GM13977 (cell line): Measurements from ENCODE around the gene MTFR1L.

Experiments used
- DNase-seq: peaks from one replicate; pipeline ENCODE4 v3.0.0; 2012; ENCODE audit warnings: low spot score
- in situ Hi-C: fragments of 300-500 bp; cut with MboI; formaldehyde crosslinking; loops from one replicate; pipeline ENCODE4 v1.12.0; 2022; ENCODE audit warnings: low sequenced_read_pairs, low pct_unique_long_range_greater_than_20kb, mixed read lengths, inconsistent platforms; ENCODE audit not compliant: unreplicated experiment
- TF ChIP-seq, protein P1 (sequence below): IDR thresholded peaks from 2 replicates; pipeline ENCODE4 v1.5.1; 2012; ENCODE audit warnings: mild to moderate bottlenecking, control low read depth; ENCODE audit not compliant: insufficient read depth; ENCODE audit errors: extremely low read depth, missing control alignments

MTFR1L gene

DNA sequence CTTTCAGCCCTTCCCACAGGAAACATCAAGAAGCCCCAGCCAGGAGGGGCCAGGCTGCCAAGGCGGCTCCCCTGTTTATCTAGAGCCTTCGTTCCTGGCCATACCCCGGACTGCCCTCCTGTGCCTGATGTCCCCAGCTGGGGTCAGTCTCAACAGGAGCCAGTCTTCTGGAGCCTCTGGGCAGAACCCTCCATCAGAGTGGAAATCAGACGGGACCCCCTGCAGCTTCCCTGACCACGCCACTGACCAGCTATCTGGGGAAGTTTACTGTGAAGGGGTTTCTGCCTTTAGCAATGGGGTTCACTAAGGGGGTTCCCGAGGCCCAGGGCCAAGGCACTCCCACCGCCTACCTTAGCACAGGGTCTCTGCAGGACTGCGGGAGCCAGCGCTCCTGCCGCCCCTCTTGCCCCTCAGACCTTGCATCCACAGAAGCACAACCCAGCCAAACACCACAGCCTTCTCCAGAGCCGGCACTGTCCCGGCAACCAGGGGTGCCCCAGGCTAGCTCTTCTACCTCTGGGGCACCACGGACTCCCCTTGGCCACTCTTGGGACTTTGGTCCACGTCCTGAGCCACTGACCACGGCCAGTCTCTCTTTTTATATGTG lies 3.5 kb upstream of the MTFR1L start:
- no peak for DNase-seq
- TF ChIP-seq, protein P1, sequence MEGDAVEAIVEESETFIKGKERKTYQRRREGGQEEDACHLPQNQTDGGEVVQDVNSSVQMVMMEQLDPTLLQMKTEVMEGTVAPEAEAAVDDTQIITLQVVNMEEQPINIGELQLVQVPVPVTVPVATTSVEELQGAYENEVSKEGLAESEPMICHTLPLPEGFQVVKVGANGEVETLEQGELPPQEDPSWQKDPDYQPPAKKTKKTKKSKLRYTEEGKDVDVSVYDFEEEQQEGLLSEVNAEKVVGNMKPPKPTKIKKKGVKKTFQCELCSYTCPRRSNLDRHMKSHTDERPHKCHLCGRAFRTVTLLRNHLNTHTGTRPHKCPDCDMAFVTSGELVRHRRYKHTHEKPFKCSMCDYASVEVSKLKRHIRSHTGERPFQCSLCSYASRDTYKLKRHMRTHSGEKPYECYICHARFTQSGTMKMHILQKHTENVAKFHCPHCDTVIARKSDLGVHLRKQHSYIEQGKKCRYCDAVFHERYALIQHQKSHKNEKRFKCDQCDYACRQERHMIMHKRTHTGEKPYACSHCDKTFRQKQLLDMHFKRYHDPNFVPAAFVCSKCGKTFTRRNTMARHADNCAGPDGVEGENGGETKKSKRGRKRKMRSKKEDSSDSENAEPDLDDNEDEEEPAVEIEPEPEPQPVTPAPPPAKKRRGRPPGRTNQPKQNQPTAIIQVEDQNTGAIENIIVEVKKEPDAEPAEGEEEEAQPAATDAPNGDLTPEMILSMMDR, result no peak
- in situ Hi-C loops, result no loop called here

DNA sequence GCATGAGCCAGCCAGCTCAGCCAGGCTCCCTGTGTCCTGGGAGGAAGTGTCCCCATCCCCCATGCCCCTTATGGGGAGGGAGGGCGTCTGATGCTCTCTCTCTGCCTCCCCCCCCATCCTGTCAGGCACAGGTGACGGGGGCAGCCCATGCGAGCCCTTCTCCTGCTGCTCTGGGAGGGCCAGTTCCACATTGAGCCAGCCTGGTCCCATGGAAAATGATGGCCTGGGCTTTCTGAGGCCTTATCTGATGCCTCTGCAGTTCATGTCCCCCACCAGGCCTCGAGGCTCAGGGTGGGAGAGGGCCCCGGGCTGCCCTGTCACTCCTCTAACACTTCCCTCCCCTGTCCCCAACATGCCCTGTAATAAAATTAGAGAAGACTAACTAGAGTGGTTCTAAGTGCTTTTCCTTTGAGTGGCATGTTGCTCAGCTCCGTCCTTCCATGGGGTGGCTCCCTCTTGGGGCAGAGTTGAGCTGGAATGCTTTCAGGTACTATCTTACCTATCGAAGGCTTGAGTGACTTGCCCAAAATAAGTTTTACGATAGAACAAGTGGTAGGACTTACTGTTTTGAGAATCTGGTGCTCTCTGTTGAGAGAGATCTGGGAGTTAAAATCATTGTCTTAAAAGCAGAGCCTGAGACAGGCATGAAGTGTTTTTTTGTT lies 1.8 kb upstream of the MTFR1L start:
- TF ChIP-seq, protein P1, result no peak
- in situ Hi-C loops, result no loop called here
- DNase-seq, result no peak

DNA sequence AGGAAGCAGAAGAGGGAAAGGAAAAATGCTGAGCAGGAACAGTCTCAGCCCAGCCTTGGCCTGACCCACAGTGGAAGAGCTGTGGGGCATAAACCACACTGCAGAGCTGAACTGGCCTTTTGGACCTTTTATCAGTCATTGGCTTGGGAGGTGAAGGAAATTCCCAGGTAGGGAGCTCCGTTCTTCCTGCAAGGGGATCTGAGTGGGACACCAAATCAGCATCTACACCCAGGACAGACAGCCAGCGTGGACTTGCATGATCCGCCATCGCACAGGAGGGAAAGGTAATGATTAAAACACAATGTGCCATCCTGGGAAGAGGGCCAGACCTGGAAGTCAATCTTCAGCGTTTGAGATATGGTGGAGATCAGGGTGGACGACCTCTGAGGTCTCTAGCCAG lies 1.2 kb upstream of the MTFR1L start:
- TF ChIP-seq, protein P1, result no peak
- in situ Hi-C loops, result no loop called here
- DNase-seq, result no peak

DNA sequence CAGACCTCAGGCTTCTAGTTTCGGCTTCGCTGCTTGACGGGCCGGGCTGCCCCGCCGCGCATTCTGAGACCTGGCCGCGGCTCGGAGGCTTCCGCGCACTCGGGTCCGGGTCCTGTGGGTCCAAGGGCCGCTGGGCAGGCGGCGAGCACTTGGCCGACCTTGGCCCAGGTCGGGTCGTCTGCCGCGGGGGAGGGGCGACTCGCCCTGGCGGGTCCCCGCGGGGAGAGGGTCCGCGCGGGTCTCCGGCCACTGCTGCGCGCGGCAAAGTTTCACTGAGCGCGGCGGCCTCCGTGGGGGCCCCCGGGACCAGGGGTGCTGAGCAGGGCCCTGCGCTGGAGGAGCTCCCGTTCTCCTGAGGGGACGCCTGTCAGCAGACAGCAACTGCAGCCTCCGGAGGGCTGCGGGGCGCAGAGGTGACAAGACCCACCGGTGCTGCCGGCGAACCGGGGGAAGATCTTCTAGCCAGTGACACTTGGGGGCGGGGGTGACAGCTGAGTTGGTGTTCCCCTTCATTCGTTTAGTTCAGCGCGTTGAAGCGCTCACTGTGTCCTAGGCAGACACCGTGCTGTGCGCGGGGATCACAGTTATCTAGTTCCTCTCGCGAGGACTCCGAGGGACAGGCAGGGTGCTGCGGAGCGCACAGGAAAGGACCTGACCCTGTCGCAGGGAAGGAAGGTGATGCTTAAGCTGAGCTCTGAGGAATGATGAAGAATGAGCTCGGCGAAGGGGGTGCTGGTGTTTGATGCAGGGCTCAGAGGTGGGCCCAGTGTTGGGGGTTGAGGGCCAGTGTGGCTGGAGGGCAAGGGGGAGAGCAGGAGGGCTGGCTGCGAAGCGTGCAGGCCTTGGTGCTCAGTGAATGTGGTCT lies 725 bp downstream of the MTFR1L start:
- in situ Hi-C loops, result no loop called here
- TF ChIP-seq, protein P1, result no peak
- DNase-seq, result peak; percentile 88

DNA sequence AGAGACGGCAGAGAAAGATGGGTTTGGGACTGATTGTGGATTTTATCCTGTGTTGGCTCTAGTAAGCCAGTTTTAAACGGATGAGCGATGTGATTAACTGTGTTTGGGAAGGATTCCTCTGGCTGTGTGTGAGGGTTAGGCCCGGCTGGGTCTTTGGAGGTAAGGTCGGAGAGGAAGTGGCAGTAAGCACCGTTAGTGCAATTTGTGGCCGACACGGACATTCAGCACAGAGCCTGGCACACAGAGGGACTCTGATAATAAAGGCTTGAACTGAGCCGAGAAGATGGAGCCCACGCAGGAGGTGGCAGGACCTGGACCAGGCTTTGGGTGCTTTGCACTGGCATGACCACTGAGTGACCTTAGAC lies 1.3 kb downstream of the MTFR1L start:
- DNase-seq, result no peak
- in situ Hi-C loops, result no loop called here
- TF ChIP-seq, protein P1, result no peak

DNA sequence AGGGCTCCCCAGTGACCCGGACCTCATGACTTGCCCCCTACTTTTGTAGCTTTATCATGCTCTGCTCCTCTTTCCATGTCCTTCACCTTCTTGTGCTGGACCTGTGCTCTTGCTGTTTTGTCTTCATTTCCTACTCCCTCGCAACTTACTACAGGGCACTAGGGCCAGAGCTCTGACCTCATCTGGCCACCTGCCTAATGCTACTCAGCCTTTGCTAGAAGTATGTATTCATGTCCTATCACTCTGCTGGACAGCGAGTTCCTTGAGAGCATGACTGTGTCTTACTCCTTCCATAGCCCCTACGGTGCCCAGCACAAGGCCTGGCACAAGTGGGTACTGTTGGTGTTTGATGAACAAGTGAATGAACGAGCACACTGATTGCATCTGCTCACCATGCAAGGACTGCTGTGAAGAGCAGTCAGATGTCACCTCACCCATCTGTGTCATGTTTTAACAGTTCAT lies 1.9 kb downstream of the MTFR1L start:
- DNase-seq, result no peak

More for the DNA sequence above, 1.9 kb downstream of the MTFR1L start:
- TF ChIP-seq, protein P1, result no peak
- in situ Hi-C loops, result no loop called here
